Immature natural killer cell (primary cell): ENCODE data around the gene SORCS2. TPM values are rescaled to one million over a fixed set of nuclear protein-coding genes. Genes with fewer than 3 reads are reported as not detected.

Experiments
- DNase-seq, 3 donors: peaks; one replicate each; pipeline ENCODE4 v3.0.0; 2022; ENCODE audit warnings: mixed read lengths in 1 of 3
- H3K27ac Mint-ChIP-seq, 6 donors: one replicate each; pipeline ENCODE4 v1.8.0; 2020; ENCODE audit warnings: mixed read lengths in 6 of 6, mild to moderate bottlenecking in 5 of 6, inconsistent platforms in 4 of 6, moderate library complexity in 3 of 6
- H3K27me3 Mint-ChIP-seq, 3 donors: one replicate each; pipeline ENCODE4 v1.8.0; 2020 to 2021; ENCODE audit warnings: low read depth in 3 of 3, mild to moderate bottlenecking in 3 of 3, mixed read lengths in 3 of 3, moderate library complexity in 3 of 3, inconsistent platforms in 1 of 3
- H3K36me3 Mint-ChIP-seq, 3 donors: one replicate each; pipeline ENCODE4 v1.8.0; 2020; ENCODE audit warnings: mixed read lengths in 3 of 3, inconsistent platforms in 2 of 3, mild to moderate bottlenecking in 2 of 3
- H3K4me1 Mint-ChIP-seq, 2 donors: one replicate each; pipeline ENCODE4 v1.8.0; 2020; ENCODE audit warnings: inconsistent platforms in 2 of 2, mild to moderate bottlenecking in 2 of 2, mixed read lengths in 2 of 2, moderate library complexity in 1 of 2
- H3K4me3 Mint-ChIP-seq, 5 donors: one replicate each; pipeline ENCODE4 v1.8.0; 2020; ENCODE audit warnings: mild to moderate bottlenecking in 5 of 5, mixed read lengths in 5 of 5, inconsistent platforms in 3 of 5, moderate library complexity in 3 of 5
- H3K9me3 Mint-ChIP-seq, 6 donors: one replicate each; pipeline ENCODE4 v1.8.0; 2020; ENCODE audit warnings: mild to moderate bottlenecking in 6 of 6, mixed read lengths in 6 of 6, inconsistent platforms in 4 of 6, moderate library complexity in 3 of 6
- polyA plus RNA-seq, 3 donors: library from polyadenylated mRNA; unstranded; fragments of 300-500 nt; fragmentation: Illumina TruSeq; gene quantifications; one replicate each; pipeline ENCODE4 v1.2.3, GENCODE V29; 2021

SORCS2 gene
- polyA plus RNA-seq, 3 donors from 2014 or later: 0.04 to 0.16 TPM; not detected in 1

GRCh38 chr4:7217474-7218321 lies 25.4 kb downstream of the SORCS2 start:
- no peak overlapping the region for H3K27ac Mint-ChIP-seq
- H3K27me3 Mint-ChIP-seq: peaks cover 0 to 6% (median 0%) of the 10 kb centered on the region in 3 donors
- H3K4me3 Mint-ChIP-seq: no peak overlapping the region
- H3K36me3 Mint-ChIP-seq: no peaks in the 10 kb centered on the region
- no peak for DNase-seq
- no peaks in the 10 kb centered on the region for H3K4me1 Mint-ChIP-seq
- no peaks in the 10 kb centered on the region for H3K9me3 Mint-ChIP-seq

- H3K4me1 Mint-ChIP-seq: no peaks in the 10 kb centered on the region
- no peak overlapping the region for H3K4me3 Mint-ChIP-seq
- no peaks in the 10 kb centered on the region for H3K9me3 Mint-ChIP-seq
- no peaks in the 10 kb centered on the region for H3K36me3 Mint-ChIP-seq
- H3K27ac Mint-ChIP-seq: no peak overlapping the region
- DNase-seq: no peak
- peaks cover 0 to 6% (median under 1%) of the 10 kb centered on the region in 3 donors for H3K27me3 Mint-ChIP-seq
Measured at GRCh38 chr4:7218686-7219085, 26.3 kb downstream of the SORCS2 start.

- Mint-ChIP-seq H3K36me3 (no peaks in the 10 kb centered on the region), H3K27ac (no peak overlapping the region), H3K4me1 (no peaks in the 10 kb centered on the region), H3K4me3 (no peak overlapping the region), H3K9me3 (no peaks in the 10 kb centered on the region), H3K27me3 (peaks cover 0 to 6% (median 5%) of the 10 kb centered on the region in 3 donors)
- DNase-seq: no peak
Measured at GRCh38 chr4:7222521-7222920, 30.2 kb downstream of the SORCS2 start.

- no peak for DNase-seq
- Mint-ChIP-seq H3K27ac (no peak overlapping the region), H3K4me3 (no peak overlapping the region), H3K9me3 (no peaks in the 10 kb centered on the region), H3K36me3 (no peaks in the 10 kb centered on the region), H3K27me3 (peaks cover 0 to 9% (median 6%) of the 10 kb centered on the region in 3 donors), H3K4me1 (no peaks in the 10 kb centered on the region)
Measured at GRCh38 chr4:7223541-7223940, 31.2 kb downstream of the SORCS2 start.

- Mint-ChIP-seq H3K27me3 (peaks cover 0 to 9% (median 6%) of the 10 kb centered on the region in 3 donors), H3K4me1 (no peaks in the 10 kb centered on the region), H3K9me3 (no peaks in the 10 kb centered on the region), H3K4me3 (no peak overlapping the region), H3K27ac (no peak overlapping the region), H3K36me3 (no peaks in the 10 kb centered on the region)
- DNase-seq: no peak
Measured at GRCh38 chr4:7224001-7224400, 31.7 kb downstream of the SORCS2 start.

- no peak for DNase-seq
- Mint-ChIP-seq H3K9me3 (no peaks in the 10 kb centered on the region), H3K27ac (no peak overlapping the region), H3K36me3 (no peaks in the 10 kb centered on the region), H3K4me3 (no peak overlapping the region), H3K27me3 (peaks cover 0 to 9% (median 6%) of the 10 kb centered on the region in 3 donors), H3K4me1 (no peaks in the 10 kb centered on the region)
Measured at GRCh38 chr4:7224878-7225533, 32.7 kb downstream of the SORCS2 start.

- no peak overlapping the region for H3K4me3 Mint-ChIP-seq
Measured at GRCh38 chr4:7226439-7226838, 34.1 kb downstream of the SORCS2 start.

GRCh38 chr4:7227008-7227407 lies 34.7 kb downstream of the SORCS2 start:
- Mint-ChIP-seq H3K27ac (no peak overlapping the region), H3K27me3 (peaks cover 0 to 6% (median 5%) of the 10 kb centered on the region in 3 donors), H3K9me3 (no peaks in the 10 kb centered on the region), H3K4me1 (no peaks in the 10 kb centered on the region), H3K36me3 (no peaks in the 10 kb centered on the region), H3K4me3 (no peak overlapping the region)
- no peak for DNase-seq

More at GRCh38 chr4:7226439-7226838, 34.1 kb downstream of the SORCS2 start:
- H3K36me3 Mint-ChIP-seq: no peaks in the 10 kb centered on the region
- H3K27ac Mint-ChIP-seq: no peak overlapping the region
- H3K4me1 Mint-ChIP-seq: no peaks in the 10 kb centered on the region
- no peak for DNase-seq
- no peaks in the 10 kb centered on the region for H3K9me3 Mint-ChIP-seq
- H3K27me3 Mint-ChIP-seq: peaks cover 0 to 9% (median 6%) of the 10 kb centered on the region in 3 donors

GRCh38 chr4:7228734-7229133 lies 36.4 kb downstream of the SORCS2 start:
- H3K4me3 Mint-ChIP-seq: no peak overlapping the region
- H3K4me1 Mint-ChIP-seq: no peaks in the 10 kb centered on the region
- no peaks in the 10 kb centered on the region for H3K36me3 Mint-ChIP-seq
- no peak overlapping the region for H3K27ac Mint-ChIP-seq
- no peaks in the 10 kb centered on the region for H3K9me3 Mint-ChIP-seq
- no peak for DNase-seq
- H3K27me3 Mint-ChIP-seq: peaks cover 0 to 6% (median 4%) of the 10 kb centered on the region in 3 donors

GRCh38 chr4:7232061-7232650 lies 39.8 kb downstream of the SORCS2 start:
- H3K27me3 Mint-ChIP-seq: peaks cover 2 to 4% (median 2%) of the 10 kb centered on the region in 3 donors
- H3K4me3 Mint-ChIP-seq: no peak overlapping the region
- no peaks in the 10 kb centered on the region for H3K9me3 Mint-ChIP-seq
- H3K36me3 Mint-ChIP-seq: no peaks in the 10 kb centered on the region
- H3K27ac Mint-ChIP-seq: no peak overlapping the region
- no peaks in the 10 kb centered on the region for H3K4me1 Mint-ChIP-seq
- no peak for DNase-seq

GRCh38 chr4:7233006-7233580 lies 40.8 kb downstream of the SORCS2 start:
- Mint-ChIP-seq H3K9me3 (peaks cover 0 to 4% (median 0%) of the 10 kb centered on the region in 6 donors), H3K27me3 (peaks cover 0 to 4% (median 2%) of the 10 kb centered on the region in 3 donors), H3K4me3 (no peak overlapping the region), H3K27ac (no peak overlapping the region), H3K36me3 (no peaks in the 10 kb centered on the region), H3K4me1 (no peaks in the 10 kb centered on the region)
- no peak for DNase-seq

GRCh38 chr4:7233601-7234000 lies 41.3 kb downstream of the SORCS2 start:
- DNase-seq: no peak
- Mint-ChIP-seq H3K9me3 (peaks cover 0 to 7% (median under 1%) of the 10 kb centered on the region in 6 donors), H3K36me3 (no peaks in the 10 kb centered on the region), H3K4me1 (no peaks in the 10 kb centered on the region), H3K27ac (no peak overlapping the region), H3K27me3 (peaks cover under 1 to 4% (median 2%) of the 10 kb centered on the region in 3 donors), H3K4me3 (no peak overlapping the region)

- no peak for DNase-seq
- Mint-ChIP-seq H3K27ac (no peak overlapping the region), H3K27me3 (peaks cover 3 to 4% (median 4%) of the 10 kb centered on the region in 3 donors), H3K36me3 (no peaks in the 10 kb centered on the region), H3K9me3 (peaks cover 0 to 7% (median under 1%) of the 10 kb centered on the region in 6 donors), H3K4me3 (no peak overlapping the region), H3K4me1 (no peaks in the 10 kb centered on the region)
Measured at GRCh38 chr4:7234355-7235029, 42.2 kb downstream of the SORCS2 start.
